IMR-90 (cell line): ENCODE data around the gene CMIP. TPM values are rescaled to one million over a fixed set of nuclear protein-coding genes. Genes with fewer than 3 reads are reported as not detected.
"Not testable (repeated sequence)": the region's sequence is repeated elsewhere in the genome, so short reads cannot be mapped to it uniquely, and the experiment has no call there.

ENCODE experiments used
- ATAC-seq: fragments of 200-7000 bp; cut with Tn5 transposase; 2 replicates; pipeline ENCODE4 v1.9.1; 2020; ENCODE audit warnings: low read depth, mild to moderate bottlenecking, moderate library complexity
- BruUV-seq: library from RNA; stranded (reverse); fragments of 400-500 nt; replicated peaks from 2 replicates; lab custom pipeline; 2021; lab: Mats Ljungman, UMichigan
- CTCF ChIA-PET: fragments of 300-600 bp; formaldehyde crosslinking; extraction: SDS; loops from one replicate; lab custom pipeline; 2021; ENCODE audit warnings: antibody characterized with exemption; lab: Yijun Ruan, JAX
- POLR2A ChIA-PET: fragments of 300-600 bp; sonication (Branson Sonifier 250); formaldehyde crosslinking; loops from one replicate; lab custom pipeline; 2022; ENCODE audit warnings: antibody characterized with exemption; ENCODE audit not compliant: unreplicated experiment; lab: Charles Lee
- DNase-seq: peaks from one replicate; pipeline ENCODE4 v3.0.0; 2013
- H2AFZ ChIP-seq: replicated peaks from 2 replicates; pipeline ENCODE3; 2013; ENCODE audit warnings: low read length, mild to moderate bottlenecking; ENCODE audit not compliant: poor library complexity
- H2AK5ac ChIP-seq: 2 replicates; pipeline ENCODE4 v1.6.1; 2013; ENCODE audit warnings: low read depth, low read length, inconsistent platforms
- H2AK9ac ChIP-seq: replicated peaks from 2 replicates; pipeline ENCODE3; 2013; ENCODE audit warnings: mild to moderate bottlenecking, low read depth, low read length, moderate library complexity; ENCODE audit not compliant: poor library complexity
- H2BK120ac ChIP-seq: 2 replicates; pipeline ENCODE4 v1.6.1; 2013; ENCODE audit warnings: low read depth, low read length, inconsistent platforms
- H2BK15ac ChIP-seq: 3 replicates; pipeline ENCODE4 v1.6.1; 2013; ENCODE audit warnings: low read depth, low read length, inconsistent platforms
- H2BK20ac ChIP-seq: 2 replicates; pipeline ENCODE4 v1.6.1; 2013; ENCODE audit warnings: low read depth, mild to moderate bottlenecking, inconsistent platforms, low read length, moderate library complexity
- H2BK5ac ChIP-seq: 2 replicates; pipeline ENCODE4 v1.6.1; 2013; ENCODE audit warnings: mild to moderate bottlenecking, low read depth, low read length, inconsistent platforms; ENCODE audit not compliant: poor library complexity, severe bottlenecking
- H3K14ac ChIP-seq: replicated peaks from 2 replicates; pipeline ENCODE4 v1.6.1; 2013; ENCODE audit warnings: low read depth, low read length, inconsistent platforms
- H3K18ac ChIP-seq: 2 replicates; pipeline ENCODE4 v1.6.1; 2013; ENCODE audit warnings: low read depth, low read length, control low read depth
- H3K23ac ChIP-seq: 2 replicates; pipeline ENCODE4 v1.6.1; 2013; ENCODE audit warnings: low read depth, low read length, inconsistent platforms
- H3K27ac ChIP-seq: 2 replicates; pipeline ENCODE4 v1.5.1; 2013; ENCODE audit warnings: mild to moderate bottlenecking, control low read depth, low read length; ENCODE audit not compliant: insufficient read depth
- H3K27me3 ChIP-seq: 2 replicates; pipeline ENCODE4 v1.6.1; 2013; ENCODE audit warnings: low read length; ENCODE audit not compliant: control insufficient read depth, insufficient read depth
- H3K36me3 ChIP-seq: 2 replicates; pipeline ENCODE4 v1.6.1; 2013; ENCODE audit warnings: low read length, mixed read lengths; ENCODE audit not compliant: control insufficient read depth, insufficient read depth
- H3K4ac ChIP-seq: 2 replicates; pipeline ENCODE4 v1.6.1; 2013; ENCODE audit warnings: low read depth, low read length, inconsistent platforms
- H3K4me1 ChIP-seq: 2 replicates; pipeline ENCODE4 v1.6.1; 2013; ENCODE audit warnings: low read length, mixed read lengths; ENCODE audit not compliant: control insufficient read depth, insufficient read depth
- H3K4me2 ChIP-seq: 2 replicates; pipeline ENCODE4 v1.6.1; 2013; ENCODE audit warnings: low read depth, mild to moderate bottlenecking, control low read depth, low read length, moderate library complexity
- H3K4me3 ChIP-seq: 2 replicates; pipeline ENCODE4 v1.5.1; 2013; ENCODE audit warnings: low read depth, mild to moderate bottlenecking, control low read depth, low read length, moderate library complexity; ENCODE audit not compliant: insufficient read depth
- H3K56ac ChIP-seq: 2 replicates; pipeline ENCODE4 v1.6.1; 2013; ENCODE audit warnings: low read length, inconsistent platforms; ENCODE audit not compliant: insufficient read depth; ENCODE audit errors: extremely low read depth
- H3K79me1 ChIP-seq, 2 experiments: 2 replicates each; pipeline ENCODE4 v1.6.1; 2013; ENCODE audit warnings: low read length in 2 of 2, inconsistent platforms in 1 of 2, low read depth in 1 of 2
- H3K9ac ChIP-seq: 2 replicates; pipeline ENCODE4 v1.6.1; 2013; ENCODE audit warnings: low read depth, low read length, control low read depth
- H3K9me1 ChIP-seq: 2 replicates; pipeline ENCODE4 v1.6.1; 2013; ENCODE audit warnings: low read length, inconsistent platforms; ENCODE audit not compliant: insufficient read depth
- H3K9me3 ChIP-seq: 2 replicates; pipeline ENCODE4 v1.6.1; 2013; ENCODE audit warnings: low read length; ENCODE audit not compliant: control insufficient read depth, insufficient read depth
- H4K20me1 ChIP-seq: 2 replicates; pipeline ENCODE4 v1.6.1; 2013; ENCODE audit warnings: low read length, inconsistent platforms; ENCODE audit not compliant: insufficient read depth
- H4K5ac ChIP-seq: 2 replicates; pipeline ENCODE4 v1.6.1; 2013; ENCODE audit warnings: mild to moderate bottlenecking, low read depth, low read length, control low read depth
- H4K8ac ChIP-seq, 2 experiments: 2 replicates each; pipeline ENCODE4 v1.6.1; 2013; ENCODE audit warnings: low read depth in 2 of 2, low read length in 2 of 2, control low read depth in 1 of 2, inconsistent platforms in 1 of 2
- H4K91ac ChIP-seq: 2 replicates; pipeline ENCODE4 v1.6.1; 2013; ENCODE audit warnings: low read depth, low read length, inconsistent platforms; ENCODE audit not compliant: insufficient read depth
- WGBS, 2 experiments: methylation state at CpG; one replicate each; pipeline versions ENCODE4 v1.1.5 to v1.1.7; 2013; ENCODE audit warnings: missing lambda C conversion rate in 2 of 2; ENCODE audit not compliant: insufficient read length in 1 of 2; ENCODE audit errors: extremely low coverage in 2 of 2; 5-methylcytosine and 5-hydroxymethylcytosine counted together
- dilution Hi-C: fragments of 300-500 bp; cut with HindIII; formaldehyde crosslinking; loops from one replicate; pipeline ENCODE4 v1.14.3; 2018; ENCODE audit warnings: low sequenced_read_pairs; ENCODE audit not compliant: unreplicated experiment
- in situ Hi-C: fragments of 300-500 bp; cut with MboI; formaldehyde crosslinking; loops from 3 replicates; pipeline ENCODE4 v1.14.3; 2019; ENCODE audit warnings: low sequenced_read_pairs, inconsistent platforms, mixed read lengths
- intact Hi-C: fragments of 100-400 bp; cut with micrococcal nuclease; formaldehyde crosslinking; loops from 2 replicates; pipeline ENCODE4 v1.10.0; 2022
- polyA plus RNA-seq, 3 experiments: library from polyadenylated mRNA; depleted of rRNA; stranded (reverse); fragments of >200 nt; gene quantifications; 2 replicates each; pipeline ENCODE4 v1.2.3, GENCODE V29; 2012; ENCODE audit warnings: low replicate concordance in 1 of 3
- total RNA-seq: library from RNA; depleted of rRNA; stranded (reverse); fragments of >200 nt; gene quantifications from 2 replicates; pipeline ENCODE4 v1.2.3, GENCODE V29; 2012

CMIP gene
- total and polyA plus RNA-seq, 2 of the 4 experiments (the other 2 are of a cell fraction) = 3.2 to 11.6 TPM

- Histone ChIP-seq H3K9me1 (peaks cover 16% of the 10 kb centered on the region), H4K20me1 (peaks cover 52% of the 10 kb centered on the region), H3K4me1 (peaks cover 14% of the 10 kb centered on the region), H3K79me1 (peaks cover 31 to 62% of the 10 kb centered on the region in 2 experiments)
- H3K4ac ChIP-seq, H3K14ac ChIP-seq, in situ Hi-C loops, H4K8ac ChIP-seq, CTCF ChIA-PET, dilution Hi-C loops, H2BK5ac ChIP-seq, H3K4me3 ChIP-seq, H3K9ac ChIP-seq, POLR2A ChIA-PET, BruUV-seq, H3K18ac ChIP-seq, H4K5ac ChIP-seq, H3K4me2 ChIP-seq, H2AK5ac ChIP-seq, H3K9me3 ChIP-seq, H2BK20ac ChIP-seq, H3K56ac ChIP-seq, DNase-seq, H2AK9ac ChIP-seq, H3K36me3 ChIP-seq, H3K23ac ChIP-seq, H2BK15ac ChIP-seq, H3K27me3 ChIP-seq, H2AFZ ChIP-seq, H2BK120ac ChIP-seq, ATAC-seq, H4K91ac ChIP-seq, H3K27ac ChIP-seq, intact Hi-C loops: not testable (repeated sequence)
- WGBS, 2 experiments = 100% methylated on average over 2 of the region's 7 CpGs; no CpG with 5 or more reads in 1 of the 2 experiments
Observed at GRCh38 chr16:81522851-81523250, 78.2 kb downstream of the CMIP start.
